HFF-Myc (cell line): ENCODE measurements around the gene TPM2.

Experiments
- DNase-seq: peaks from one replicate; pipeline ENCODE4 v3.0.0-alpha.2; 2011; ENCODE audit warnings: low read depth; ENCODE audit errors: extremely low read depth
- H3K4me3 ChIP-seq: replicated peaks from 2 replicates; pipeline ENCODE4 v1.5.1; 2011; ENCODE audit warnings: low read depth, mild to moderate bottlenecking, control low read depth, low read length
- CTCF ChIP-seq: IDR thresholded peaks from 2 replicates; pipeline ENCODE4 v1.5.1; 2012; ENCODE audit warnings: mild to moderate bottlenecking, low read depth, low read length, control low read depth; ENCODE audit errors: missing control alignments

The TPM2 gene

GRCh38 chr9:35689542-35690293 lies at the start of gene TPM2:
TPM2 (minus strand) TSS chr9:35689925; CDS start chr9:35689817, 108 bp downstream.
- DNase-seq: no peak
- no peak for TF ChIP-seq CTCF
- H3K4me3 ChIP-seq: peak within 1 kb of the TSS; percentile 100

DNA sequence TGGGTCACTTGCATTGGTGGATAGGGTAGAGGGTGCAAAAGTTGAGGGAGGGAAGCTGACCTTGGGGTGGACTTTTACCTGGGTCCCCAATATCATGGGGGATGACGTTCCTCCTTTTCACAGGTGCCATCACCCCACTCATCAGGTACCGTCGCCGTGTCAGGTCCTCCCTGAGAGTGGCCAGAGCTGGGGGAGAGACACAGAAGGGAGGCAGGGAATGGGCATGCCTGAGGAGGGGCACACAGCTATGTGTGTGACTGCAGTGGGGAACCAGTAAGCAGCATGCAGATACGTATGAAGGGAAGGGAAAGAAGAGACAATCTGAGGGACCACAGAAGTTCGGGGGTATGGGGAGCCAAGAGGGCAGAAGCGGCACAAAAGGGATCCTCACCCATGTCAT lies 49.2 kb upstream of the TPM2 start:
- DNase-seq: no peak
- no peak overlapping the region for H3K4me3 ChIP-seq
- no peak for TF ChIP-seq CTCF

DNA sequence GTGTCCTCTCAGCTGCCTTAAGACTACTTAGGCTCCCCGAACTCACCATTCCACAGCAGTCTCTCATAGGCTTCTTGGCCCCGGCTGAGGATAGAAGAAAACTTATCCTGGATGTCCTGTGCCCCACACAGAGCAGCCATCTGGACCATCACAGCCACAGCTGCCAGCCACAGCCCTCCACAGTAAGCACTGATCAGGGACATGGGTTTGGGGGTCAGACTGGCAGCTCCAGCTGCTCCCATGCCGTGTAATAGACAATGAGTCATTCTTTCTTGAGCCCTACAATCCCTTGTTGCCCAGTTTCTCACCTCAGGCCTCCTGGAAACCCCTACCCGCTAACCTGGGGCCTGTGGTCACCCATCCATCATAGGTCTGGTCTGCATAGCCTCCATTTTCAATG lies 48.5 kb upstream of the TPM2 start:
- DNase-seq: no peak
- no peak overlapping the region for H3K4me3 ChIP-seq
- no peak for TF ChIP-seq CTCF

DNA sequence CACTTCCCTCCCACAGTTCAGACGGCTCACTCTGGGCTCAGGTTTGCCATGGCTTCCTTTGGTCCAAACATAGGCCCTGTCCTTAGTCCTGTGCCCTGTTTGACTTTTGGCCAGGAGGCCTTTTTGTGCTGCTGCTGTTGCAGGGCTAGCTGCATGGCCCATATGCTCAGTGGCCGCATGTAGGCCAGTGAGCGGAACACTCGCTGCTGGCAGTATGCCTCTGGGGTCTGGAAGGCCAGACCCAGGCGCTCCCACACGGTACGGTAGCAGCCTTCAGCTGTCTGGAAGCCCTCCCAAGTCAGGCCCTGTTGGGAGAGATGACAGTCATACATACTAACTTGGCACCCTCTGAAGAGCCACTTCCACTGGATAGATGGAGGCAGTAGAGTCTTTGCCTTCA lies 47.4 kb upstream of the TPM2 start:
- H3K4me3 ChIP-seq: no peak overlapping the region
- no peak for DNase-seq
- no peak for TF ChIP-seq CTCF

GRCh38 chr9:35736201-35736633 lies 46.5 kb upstream of the TPM2 start:
- H3K4me3 ChIP-seq: no peak overlapping the region
- peak; percentile 90 for TF ChIP-seq CTCF
- no peak for DNase-seq

- no peak for TF ChIP-seq CTCF
- H3K4me3 ChIP-seq: no peak overlapping the region
- DNase-seq: no peak
Measured at GRCh38 chr9:35734096-35734495, 44.4 kb upstream of the TPM2 start.

DNA sequence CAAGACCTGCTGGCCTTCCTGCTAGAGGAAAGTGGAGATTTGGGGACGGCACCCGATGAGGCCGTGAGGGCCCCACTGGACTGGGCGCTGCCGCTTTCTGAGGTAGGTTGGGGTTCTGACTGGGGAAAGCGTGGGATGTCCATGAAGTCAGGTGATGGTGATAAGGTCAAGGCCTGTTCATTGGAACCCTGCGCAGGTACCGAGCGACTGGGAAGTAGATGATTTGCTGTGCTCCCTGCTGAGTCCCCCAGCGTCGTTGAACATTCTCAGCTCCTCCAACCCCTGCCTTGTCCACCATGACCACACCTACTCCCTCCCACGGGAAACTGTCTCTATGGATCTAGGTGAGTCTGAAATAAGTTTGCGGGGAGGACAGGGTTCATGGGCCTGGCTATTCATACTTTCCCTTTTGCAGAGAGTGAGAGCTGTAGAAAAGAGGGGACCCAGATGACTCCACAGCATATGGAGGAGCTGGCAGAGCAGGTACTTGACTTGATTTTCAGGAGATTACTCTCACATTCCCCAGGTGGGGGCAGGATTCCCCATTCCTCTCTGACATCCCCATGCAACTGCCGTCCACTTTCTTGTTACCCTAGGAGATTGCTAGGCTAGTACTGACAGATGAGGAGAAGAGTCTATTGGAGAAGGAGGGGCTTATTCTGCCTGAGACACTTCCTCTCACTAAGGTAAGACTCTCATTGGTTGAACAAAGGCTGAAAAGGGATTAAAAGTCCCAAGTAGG lies 43.2 kb upstream of the TPM2 start:
- H3K4me3 ChIP-seq: peak overlapping the region; percentile 83
- no peak for TF ChIP-seq CTCF
- DNase-seq: no peak
